Measurements from ENCODE around the gene GLB1L3.

GLB1L3 gene, protein sequence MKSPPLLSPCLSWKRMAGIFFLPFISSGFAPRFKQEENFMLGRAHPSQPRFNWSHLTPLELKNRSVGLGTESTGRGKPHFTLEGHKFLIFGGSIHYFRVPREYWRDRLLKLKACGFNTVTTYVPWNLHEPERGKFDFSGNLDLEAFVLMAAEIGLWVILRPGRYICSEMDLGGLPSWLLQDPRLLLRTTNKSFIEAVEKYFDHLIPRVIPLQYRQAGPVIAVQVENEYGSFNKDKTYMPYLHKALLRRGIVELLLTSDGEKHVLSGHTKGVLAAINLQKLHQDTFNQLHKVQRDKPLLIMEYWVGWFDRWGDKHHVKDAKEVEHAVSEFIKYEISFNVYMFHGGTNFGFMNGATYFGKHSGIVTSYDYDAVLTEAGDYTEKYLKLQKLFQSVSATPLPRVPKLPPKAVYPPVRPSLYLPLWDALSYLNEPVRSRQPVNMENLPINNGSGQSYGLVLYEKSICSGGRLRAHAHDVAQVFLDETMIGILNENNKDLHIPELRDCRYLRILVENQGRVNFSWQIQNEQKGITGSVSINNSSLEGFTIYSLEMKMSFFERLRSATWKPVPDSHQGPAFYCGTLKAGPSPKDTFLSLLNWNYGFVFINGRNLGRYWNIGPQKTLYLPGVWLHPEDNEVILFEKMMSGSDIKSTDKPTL

GRCh38 chr11:134275534-134276395 is at the start of gene GLB1L3:
TSS of gene GLB1L3 (plus strand) at chr11:134276379. CDS start at chr11:134276741, 362 bp downstream.
- in situ Hi-C loops (cut with MboI; ENCODE audit: low sequenced_read_pairs), result no loop called here

DNA sequence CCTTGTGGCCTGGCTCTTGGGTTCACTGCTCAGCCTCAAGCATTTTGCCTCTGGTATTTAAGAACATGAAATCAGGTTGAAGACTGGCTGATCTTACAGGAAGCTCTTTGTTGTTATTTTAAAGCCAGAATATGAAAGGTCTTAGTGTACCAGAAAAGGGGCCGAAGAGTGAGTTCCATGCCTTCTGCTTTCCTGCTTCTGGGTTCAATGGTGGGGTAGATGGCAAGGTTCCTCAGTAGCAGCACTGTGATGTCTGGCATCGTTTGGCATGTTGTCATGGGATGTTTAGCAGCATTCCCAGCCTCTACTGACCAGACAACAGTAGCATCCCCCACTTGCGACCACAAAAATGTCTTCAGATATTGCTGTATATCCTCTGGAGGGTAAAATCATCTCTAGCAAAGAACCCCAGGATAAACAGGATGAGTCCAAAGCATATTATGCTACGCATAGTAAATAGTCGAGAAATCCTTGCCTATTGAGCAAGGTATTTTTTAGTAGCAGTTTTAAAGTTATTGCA is 49.3 kb upstream of the GLB1L3 start:
- in situ Hi-C loops (cut with MboI; ENCODE audit: low sequenced_read_pairs), result no loop called here

- in situ Hi-C loops (cut with MboI; ENCODE audit: low sequenced_read_pairs), result no loop called here
These were observed 47.6 kb upstream of the GLB1L3 start for GRCh38 chr11:134228625-134229024.

GRCh38 chr11:134229126-134229790 is 46.9 kb upstream of the GLB1L3 start:
- in situ Hi-C loops (cut with MboI; ENCODE audit: low sequenced_read_pairs), result no loop called here

- in situ Hi-C loops (cut with MboI; ENCODE audit: low sequenced_read_pairs), result no loop called here
These were observed 45.8 kb upstream of the GLB1L3 start for GRCh38 chr11:134230339-134230738.

DNA sequence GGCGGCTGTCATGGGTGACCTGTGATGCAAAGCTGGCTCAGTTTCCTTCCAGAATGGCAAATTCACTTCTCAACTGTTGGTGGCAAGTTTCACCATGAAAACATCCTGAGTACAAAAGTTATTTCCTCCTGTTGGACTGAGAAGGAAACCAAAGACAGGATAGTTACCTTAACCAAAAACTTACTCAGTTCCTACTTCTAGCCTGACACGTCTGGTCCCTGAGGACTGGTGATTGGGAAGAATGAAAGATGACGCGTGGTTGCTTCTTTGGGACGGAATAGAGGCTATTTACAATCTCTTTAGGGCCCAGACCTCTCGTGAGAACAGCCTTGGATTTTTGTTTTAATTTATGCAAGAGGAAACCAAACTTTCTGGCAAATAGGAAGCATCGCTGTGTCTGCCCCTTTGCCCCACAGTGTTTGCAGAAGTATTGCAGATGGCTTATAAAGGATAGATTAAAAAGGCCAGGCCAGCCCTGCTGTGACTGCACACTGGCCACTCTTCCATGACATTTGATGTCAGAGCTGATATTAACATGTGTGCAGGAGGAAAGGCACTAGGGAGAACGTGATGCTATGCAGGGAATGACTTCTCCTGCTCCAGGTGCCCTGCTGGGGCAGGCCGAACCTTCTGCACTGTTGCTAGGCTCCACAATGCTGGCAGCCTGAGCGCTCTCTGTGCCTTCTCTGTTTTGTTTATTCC is 44.1 kb upstream of the GLB1L3 start:
- in situ Hi-C loops (cut with MboI; ENCODE audit: low sequenced_read_pairs), result no loop called here

DNA sequence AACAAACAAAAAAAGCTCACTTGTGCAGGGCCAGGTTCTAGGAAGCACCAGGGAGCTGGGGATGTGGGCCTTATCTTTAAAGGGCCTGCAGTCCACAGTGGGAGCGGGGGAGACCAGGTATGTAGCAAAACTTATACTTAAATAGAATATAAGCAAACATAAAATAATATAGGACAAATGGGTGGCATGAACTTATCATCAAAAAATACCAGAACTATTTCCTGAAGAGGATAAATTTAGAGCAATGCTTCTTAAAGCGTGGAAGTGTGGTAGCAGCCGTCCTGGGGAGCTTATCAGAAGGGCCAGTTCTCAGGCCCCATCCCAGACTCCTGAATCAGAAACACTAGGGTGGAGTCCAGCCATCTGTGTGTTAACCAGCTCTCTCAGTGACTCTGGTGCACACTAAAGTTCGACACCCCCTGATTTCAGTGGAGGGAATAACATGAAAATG is 42.4 kb upstream of the GLB1L3 start:
- in situ Hi-C loops (cut with MboI; ENCODE audit: low sequenced_read_pairs), result no loop called here

- in situ Hi-C loops (cut with MboI; ENCODE audit: low sequenced_read_pairs), result no loop called here
These were observed 40.8 kb upstream of the GLB1L3 start for GRCh38 chr11:134235399-134235798.

DNA sequence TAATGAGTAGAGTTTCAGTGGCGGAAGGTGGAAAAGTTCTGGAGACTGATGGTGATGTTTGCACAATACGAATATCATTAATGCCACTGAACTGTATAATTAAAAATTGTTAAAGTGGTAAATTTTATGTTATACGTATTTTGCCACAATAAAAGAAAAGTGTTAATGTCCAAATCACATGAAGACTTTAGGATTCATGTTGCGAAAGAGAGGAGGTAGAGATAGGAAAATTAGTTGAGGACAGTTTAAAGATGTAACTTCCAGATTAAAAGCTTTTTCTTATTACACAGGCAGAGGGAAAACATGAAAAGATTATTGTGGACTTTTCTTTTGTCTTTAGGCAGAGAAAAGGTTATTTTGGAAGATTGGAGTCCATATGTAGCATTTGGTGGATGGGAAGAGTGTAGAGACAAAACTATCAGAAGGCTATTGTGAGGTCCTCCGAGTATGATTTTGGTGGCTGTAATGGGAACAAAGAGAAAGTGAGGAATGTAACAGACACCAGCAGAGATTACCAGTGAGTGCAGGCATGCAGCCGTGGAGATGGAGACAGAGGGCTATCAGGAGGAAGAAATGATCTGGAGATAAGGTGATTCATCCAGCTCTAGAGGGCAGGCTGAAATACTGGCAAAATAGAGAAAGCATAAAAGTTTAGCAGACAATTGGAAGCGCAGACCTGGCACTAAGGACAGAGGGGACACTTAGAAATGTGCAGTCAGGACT is 39.2 kb upstream of the GLB1L3 start:
- in situ Hi-C loops (cut with MboI; ENCODE audit: low sequenced_read_pairs), result no loop called here

DNA sequence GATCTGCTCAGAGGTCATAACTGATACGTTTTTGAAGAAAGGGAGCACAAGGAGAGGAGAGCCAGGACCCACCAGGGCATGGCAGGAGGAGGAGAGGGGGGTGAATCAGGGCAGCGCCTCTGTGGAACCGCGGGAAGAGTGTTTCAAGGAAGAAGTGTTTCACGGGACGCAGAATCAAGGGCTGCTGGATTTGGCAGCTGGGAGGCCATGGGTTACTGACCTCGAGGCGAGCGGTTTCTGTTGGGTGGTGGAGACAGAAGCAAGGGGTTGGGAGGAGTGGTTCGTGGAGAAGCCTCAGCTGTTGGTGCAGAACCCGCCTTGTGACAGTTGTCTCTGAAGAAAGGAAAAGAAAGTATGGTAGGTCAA is 38.6 kb upstream of the GLB1L3 start:
- in situ Hi-C loops (cut with MboI; ENCODE audit: low sequenced_read_pairs), result no loop called here

DNA sequence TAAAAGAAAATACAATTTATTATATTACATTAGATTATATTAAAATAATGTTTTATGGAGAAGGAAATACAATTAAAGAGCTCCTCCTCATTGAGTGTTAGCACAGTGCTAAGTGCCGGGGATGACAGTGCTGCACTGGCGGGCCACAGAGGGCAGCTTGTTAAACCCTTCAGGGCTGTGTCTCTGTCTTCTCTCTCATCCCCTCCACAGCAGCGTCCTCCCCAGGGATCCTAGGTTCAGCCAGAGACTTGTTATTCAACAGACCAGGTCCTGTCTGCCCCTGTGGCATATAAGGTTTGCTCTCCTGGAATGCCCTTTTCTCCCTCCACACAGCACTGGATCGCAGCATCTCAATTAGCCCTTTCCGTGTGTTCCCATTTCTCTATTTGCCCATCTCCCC is 37.2 kb upstream of the GLB1L3 start:
- in situ Hi-C loops (cut with MboI; ENCODE audit: low sequenced_read_pairs), result no loop called here

DNA sequence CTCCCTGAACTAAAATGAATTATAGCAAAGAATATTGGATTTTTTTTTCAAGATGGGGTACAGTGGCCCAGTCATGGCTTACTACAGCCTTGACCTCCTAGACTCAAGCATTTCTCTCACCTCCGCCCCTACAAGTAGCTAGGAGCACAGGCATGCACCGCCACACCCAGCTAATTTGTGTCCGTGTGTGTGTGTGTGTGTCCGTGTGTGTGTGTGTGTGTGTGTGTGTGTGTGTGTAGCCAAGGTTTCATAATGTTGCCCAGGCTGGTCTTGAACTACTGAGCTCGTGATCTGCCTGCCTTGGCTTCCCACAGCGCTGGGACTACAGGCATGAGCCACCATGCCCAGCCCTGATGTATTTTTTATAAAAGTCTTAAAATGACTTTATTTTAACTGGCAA is 35.6 kb upstream of the GLB1L3 start:
- in situ Hi-C loops (cut with MboI; ENCODE audit: low sequenced_read_pairs), result no loop called here

DNA sequence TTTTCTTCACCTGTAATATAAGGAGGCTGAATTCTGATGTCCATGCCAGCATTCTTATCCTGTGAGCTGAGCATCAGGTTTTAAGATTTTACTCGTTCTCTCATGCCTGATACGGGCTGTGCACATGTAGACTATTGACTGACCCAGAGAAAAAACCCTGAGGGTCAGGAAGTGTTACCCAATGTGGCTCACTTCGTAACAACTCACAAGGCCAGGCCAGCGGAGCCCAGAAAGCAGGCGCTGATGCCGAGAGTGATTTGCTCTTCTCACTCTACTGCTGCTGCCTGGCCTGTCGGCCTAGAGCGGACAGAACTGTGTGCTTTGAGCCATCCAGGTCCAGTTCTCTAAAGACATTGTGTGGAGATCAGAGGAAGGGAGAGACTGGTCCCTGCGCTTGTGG is 33.8 kb upstream of the GLB1L3 start:
- in situ Hi-C loops (cut with MboI; ENCODE audit: low sequenced_read_pairs), result no loop called here

- in situ Hi-C loops (cut with MboI; ENCODE audit: low sequenced_read_pairs), result no loop called here
These were observed 32.3 kb upstream of the GLB1L3 start for GRCh38 chr11:134243913-134244312.

DNA sequence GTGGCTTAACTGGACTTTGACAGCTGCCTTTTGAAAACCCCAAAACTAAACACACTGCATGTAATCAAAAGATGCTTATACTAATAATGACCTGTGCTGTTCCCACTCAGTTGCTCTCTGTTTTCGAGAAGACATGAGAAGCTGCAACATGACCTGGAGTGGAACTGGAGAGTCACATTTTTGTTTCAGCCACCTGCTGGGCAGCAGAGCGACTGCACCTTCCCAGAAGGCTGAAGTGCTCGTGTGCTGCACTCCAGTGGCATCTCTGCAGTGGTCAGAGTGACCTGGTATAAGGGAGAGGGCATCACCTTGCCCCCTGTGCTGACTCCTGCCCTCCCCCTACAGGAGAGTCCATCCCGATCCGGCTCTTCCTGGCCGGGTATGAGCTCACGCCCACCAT is 31.6 kb upstream of the GLB1L3 start:
- in situ Hi-C loops (cut with MboI; ENCODE audit: low sequenced_read_pairs), result no loop called here

DNA sequence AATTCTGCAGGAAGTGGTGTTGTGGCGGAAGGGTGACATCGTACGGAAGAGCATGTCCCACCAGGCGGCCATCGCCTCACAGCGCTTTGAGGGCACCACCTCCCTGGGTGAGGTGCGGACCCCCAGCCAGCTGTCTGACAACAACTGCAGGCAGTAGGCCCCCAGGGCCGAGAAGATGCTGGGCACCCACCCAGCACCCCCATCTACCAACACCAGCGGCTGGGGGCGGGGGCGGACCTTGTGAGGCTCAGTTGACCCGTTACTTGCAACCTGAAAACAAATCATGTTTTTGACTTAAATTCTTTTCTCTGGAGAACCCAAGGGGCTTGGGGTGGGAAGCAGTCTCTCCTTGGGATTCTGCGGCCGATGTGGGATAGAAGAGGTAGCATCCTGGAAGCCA is 30.7 kb upstream of the GLB1L3 start:
- in situ Hi-C loops (cut with MboI; ENCODE audit: low sequenced_read_pairs), result no loop called here

GRCh38 chr11:134246100-134246499 is 30.1 kb upstream of the GLB1L3 start:
- in situ Hi-C loops (cut with MboI; ENCODE audit: low sequenced_read_pairs), result no loop called here

DNA sequence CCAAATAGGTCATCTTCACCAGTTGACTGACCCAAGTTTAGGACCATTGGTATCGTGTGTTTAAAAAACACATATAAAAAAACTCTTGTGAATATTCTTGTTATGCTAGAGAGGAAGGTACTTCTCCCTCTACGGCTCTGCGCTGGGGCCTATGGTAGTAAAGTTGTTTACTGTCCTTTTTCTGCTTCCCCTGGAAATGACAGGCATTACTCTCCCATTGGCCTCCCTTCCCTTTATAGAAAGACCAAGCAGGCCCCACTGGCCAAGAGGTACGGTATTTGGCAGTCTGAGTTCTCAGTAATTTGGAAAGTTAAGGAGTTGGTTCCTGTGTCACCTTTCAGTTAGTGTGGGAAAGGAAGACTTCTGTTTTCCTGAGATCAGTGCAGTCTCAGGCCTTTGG is 29.5 kb upstream of the GLB1L3 start:
- in situ Hi-C loops (cut with MboI; ENCODE audit: low sequenced_read_pairs), result no loop called here

GRCh38 chr11:134248910-134249480 is 27.2 kb upstream of the GLB1L3 start:
- in situ Hi-C loops (cut with MboI; ENCODE audit: low sequenced_read_pairs), result no loop called here
